HG03342 (cell line): ENCODE measurements around the gene CSTA.

Source experiments
- ATAC-seq: cut with Tn5 transposase; IDR thresholded peaks from one replicate; pipeline ENCODE4 v1.9.1; 2021; ENCODE audit warnings: mild to moderate bottlenecking, moderate library complexity; ENCODE audit not compliant: unreplicated experiment

Gene CSTA, protein sequence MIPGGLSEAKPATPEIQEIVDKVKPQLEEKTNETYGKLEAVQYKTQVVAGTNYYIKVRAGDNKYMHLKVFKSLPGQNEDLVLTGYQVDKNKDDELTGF

DNA sequence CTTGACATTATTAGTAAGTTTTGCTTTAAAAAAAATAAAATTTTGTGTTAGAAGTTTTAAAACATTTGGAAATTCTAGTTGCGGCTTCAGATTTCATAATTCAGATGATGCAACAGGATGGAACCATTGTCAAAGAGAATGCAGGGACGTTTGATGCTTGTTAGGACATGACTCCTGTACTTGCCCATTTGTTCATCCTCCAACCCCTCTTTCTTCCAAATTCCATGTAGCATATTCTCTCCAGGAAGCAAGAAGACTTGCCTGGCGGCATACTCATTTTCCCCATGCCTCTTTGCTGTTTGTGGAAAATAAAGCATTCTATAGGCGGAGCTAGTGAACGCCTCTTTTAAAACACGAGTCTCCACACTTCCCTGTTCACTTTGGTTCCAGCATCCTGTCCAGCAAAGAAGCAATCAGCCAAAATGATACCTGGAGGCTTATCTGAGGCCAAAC lies at the start of gene CSTA:
CSTA (plus strand) TSS at position 378 of the 453 bp plus-strand sequence; CDS start at position 423, 45 bp downstream.
- ATAC-seq: no peak

DNA sequence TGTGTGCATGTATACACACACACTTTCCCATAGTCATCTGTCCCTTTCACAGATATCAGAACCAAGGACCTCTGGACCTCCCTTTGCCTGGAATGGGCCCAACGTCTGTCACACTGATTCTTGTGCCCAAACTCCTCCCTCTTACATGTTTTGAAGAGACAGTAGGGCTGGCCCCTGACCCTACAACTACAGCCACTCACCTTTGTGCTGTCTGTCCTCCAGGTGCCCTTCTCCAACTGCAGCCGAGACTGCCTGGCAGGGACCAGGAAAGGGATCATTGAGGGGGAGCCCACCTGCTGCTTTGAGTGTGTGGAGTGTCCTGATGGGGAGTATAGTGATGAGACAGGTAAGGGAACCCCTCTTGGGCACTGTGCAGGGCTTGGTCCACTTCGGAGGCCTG lies 43.2 kb upstream of the CSTA start:
- ATAC-seq: no peak

DNA sequence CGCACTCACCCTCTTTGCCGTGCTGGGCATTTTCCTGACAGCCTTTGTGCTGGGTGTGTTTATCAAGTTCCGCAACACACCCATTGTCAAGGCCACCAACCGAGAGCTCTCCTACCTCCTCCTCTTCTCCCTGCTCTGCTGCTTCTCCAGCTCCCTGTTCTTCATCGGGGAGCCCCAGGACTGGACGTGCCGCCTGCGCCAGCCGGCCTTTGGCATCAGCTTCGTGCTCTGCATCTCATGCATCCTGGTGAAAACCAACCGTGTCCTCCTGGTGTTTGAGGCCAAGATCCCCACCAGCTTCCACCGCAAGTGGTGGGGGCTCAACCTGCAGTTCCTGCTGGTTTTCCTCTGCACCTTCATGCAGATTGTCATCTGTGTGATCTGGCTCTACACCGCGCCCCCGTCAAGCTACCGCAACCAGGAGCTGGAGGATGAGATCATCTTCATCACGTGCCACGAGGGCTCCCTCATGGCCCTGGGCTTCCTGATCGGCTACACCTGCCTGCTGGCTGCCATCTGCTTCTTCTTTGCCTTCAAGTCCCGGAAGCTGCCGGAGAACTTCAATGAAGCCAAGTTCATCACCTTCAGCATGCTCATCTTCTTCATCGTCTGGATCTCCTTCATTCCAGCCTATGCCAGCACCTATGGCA lies 41.1 kb upstream of the CSTA start:
- ATAC-seq: no peak

GRCh38 chr3:122284486-122284885 lies 40.6 kb upstream of the CSTA start:
- ATAC-seq: no peak

DNA sequence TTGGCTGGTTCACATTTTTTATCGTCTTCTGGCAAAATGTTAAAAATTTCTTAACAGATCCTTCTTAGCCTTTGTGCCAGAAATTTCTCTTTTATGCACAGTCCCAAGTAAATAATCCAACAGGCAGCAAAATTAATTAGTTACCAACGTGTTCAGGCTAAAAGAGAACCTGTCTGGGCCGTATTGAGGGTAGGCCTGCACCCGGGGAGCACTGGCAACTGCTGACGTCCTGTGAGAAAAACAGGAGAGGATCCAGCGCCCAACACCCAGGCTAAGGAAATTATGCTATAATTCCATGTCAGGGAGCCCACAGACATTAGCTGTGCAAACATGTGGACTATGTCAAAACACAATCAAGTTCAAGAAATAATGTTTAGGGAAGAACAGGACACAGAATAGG lies 30.7 kb upstream of the CSTA start:
- ATAC-seq: no peak

DNA sequence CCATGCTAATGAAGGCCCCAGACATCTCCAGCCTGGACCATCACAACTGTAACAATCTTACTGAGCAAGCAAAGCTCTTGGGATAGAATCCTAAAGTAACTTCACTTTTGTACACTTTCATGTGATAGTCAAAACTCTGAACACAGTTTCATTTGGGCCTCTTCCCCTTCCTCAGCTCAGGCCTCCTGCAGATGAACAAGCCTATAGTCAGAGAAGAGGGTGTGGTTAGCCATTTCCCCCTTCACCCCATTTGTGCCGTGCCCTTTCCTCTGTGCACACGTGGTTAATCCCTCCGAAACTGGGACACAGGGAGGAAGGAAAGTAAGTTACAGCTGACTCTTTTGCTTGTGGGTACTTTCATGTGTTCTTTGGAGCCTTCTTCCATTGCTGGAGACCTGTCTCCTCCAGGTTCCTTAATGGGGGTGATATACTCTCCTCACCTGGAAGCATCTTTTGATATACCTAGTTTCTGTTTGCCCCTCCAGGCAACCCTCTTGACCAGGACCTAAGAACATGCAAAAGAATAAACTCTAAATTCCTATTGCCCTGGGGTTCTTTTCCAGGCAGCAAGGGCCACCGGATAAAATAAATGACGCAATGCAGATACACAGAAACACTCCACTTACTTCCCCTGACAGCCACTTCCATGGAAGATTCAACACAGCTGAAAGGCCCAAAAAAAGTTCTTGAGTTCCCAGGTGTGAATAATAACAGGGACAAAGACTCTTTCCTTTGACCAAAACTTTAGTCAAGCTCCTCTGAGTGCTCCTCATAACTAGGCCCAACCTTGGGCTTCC lies 29.6 kb upstream of the CSTA start:
- no peak for ATAC-seq

DNA sequence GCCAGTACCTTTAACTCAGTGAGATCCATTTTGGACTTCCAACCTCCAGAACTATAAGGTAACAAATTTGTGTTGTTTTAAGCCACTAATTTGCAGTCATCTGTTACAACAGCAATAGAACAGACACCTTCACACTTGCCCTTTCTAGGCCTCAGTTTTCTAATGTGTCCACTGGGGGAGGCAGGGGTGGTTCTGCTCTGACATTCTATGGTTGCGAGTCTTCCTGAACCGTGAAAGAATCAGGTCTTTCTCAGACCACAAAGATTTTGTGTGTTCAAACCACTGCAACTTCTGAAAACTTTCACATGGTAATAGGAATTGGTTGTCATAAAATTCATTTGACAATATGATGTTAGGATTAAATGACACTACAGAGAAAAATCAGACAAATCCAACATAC lies 26.8 kb upstream of the CSTA start:
- ATAC-seq: peak; percentile 70

DNA sequence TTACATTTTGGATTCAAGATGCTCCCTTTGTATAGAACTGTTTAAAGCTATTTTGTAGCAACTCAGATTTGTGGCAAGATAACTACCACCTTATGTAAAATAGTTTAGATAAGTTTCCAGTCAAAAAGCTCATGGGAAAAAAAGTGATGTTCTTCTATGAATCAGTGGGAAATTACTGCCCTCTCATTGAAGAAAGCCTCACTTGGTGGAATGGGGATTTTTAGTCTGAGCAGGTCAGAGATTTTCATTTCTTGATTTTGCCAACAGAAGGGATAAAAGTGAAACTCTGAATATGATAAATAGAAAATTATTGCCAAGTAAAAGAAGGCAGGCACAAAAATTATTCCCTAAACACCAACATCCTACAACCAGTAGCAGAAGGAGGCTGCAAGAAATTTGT lies 25.8 kb upstream of the CSTA start:
- no peak for ATAC-seq

DNA sequence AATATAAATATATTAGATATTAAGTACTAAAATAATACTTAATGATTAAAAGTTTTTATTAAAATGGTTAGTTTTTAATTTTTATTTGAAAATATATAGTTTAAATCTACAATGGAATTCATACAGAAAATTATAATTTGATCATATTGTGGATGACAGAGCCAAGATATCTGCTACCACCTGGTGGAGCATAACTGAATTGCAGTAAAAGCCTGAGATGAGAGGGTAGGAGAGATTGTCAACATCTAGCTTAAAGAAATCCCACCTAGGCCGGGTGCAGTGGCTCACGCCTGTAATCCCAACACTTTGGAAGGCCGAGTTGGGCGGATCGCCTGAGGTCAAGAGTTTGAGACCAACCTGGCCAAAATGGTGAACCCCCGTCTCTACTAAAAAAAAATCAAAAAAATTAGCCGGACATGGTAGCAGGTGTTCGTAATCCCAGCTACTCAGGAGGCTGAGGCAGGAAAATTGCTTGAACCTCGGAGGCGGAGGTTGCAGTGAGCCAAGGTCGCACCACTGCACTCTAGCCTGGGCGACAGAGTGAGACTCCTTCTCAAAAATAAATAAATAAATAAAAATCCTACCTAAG lies 25.1 kb upstream of the CSTA start:
- no peak for ATAC-seq

GRCh38 chr3:122301063-122301462 lies 24.0 kb upstream of the CSTA start:
- ATAC-seq: peak; percentile 56

- ATAC-seq: no peak
Measured at GRCh38 chr3:122305818-122306621, 19.0 kb upstream of the CSTA start.

- no peak for ATAC-seq
Measured at GRCh38 chr3:122306622-122306953, 18.5 kb upstream of the CSTA start.

GRCh38 chr3:122307094-122307687 lies 17.9 kb upstream of the CSTA start:
- no peak for ATAC-seq

GRCh38 chr3:122307976-122308375 lies 17.1 kb upstream of the CSTA start:
- ATAC-seq: no peak

- ATAC-seq: no peak
Measured at GRCh38 chr3:122310361-122310760, 14.7 kb upstream of the CSTA start.

DNA sequence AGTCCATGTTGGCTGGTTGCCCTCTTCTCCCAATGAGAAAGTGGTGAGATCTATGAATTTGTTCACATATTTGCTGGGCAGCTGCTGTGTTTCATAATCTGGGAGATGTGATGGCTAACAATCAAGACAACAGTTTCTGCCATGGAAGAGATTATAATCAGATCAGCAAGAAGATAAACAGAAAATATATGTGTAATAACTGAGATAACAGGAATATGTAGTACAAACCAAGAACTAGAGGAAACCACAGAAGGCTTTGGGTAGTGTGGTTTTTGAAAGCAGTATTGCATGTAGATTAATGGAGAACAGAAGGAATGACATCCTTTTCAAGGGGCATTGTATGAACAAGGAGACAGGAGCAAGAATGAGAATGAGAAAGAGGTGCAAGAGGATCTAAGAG lies 12.2 kb upstream of the CSTA start:
- ATAC-seq: no peak

DNA sequence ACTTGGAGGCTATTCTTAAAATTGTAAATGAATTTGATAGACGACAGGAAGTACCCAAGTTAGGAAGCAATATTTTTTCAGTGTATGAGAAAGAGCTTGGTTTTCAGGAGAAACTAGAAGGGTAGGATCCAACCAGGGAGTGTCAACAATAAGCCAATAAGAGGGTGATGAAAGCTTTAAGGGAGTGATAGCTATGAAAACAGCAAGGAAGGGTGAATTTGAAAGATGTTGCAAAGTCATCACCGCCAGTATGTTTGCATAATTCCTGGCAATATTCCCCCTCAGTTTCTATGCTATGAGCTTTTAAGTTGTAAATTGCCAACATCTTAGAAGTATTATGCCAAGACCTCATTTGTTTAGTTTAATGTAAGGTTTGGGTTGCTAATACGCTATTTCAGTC lies 11.8 kb upstream of the CSTA start:
- no peak for ATAC-seq

- ATAC-seq: no peak
Measured at GRCh38 chr3:122314228-122314876, 10.7 kb upstream of the CSTA start.

GRCh38 chr3:122315619-122316018 lies 9.4 kb upstream of the CSTA start:
- ATAC-seq: no peak

- no peak for ATAC-seq
Measured at GRCh38 chr3:122316368-122316767, 8.7 kb upstream of the CSTA start.
